K562 (cell line): ENCODE results near the gene CHD5. TPM values are rescaled to one million over a fixed set of nuclear protein-coding genes. Genes with fewer than 3 reads are reported as not detected.
A peak's percentile ranks its signal among the peaks of the same experiment; 100 is the strongest.

Source experiments
- DEAF1 ChIP-seq: fragments of 450-650 bp; formaldehyde crosslinking; IDR thresholded peaks from 2 replicates; pipeline ENCODE4 v1.4.0; 2020; ENCODE audit warnings: mild to moderate bottlenecking, moderate library complexity
- DPF2 ChIP-seq: fragments of 450-650 bp; IDR thresholded peaks from 2 replicates; pipeline ENCODE4 v1.6.1; 2016
- E2F4 ChIP-seq: sonication (generic); formaldehyde crosslinking; IDR thresholded peaks from 2 replicates; pipeline ENCODE4 v1.8.0; 2022; ENCODE audit warnings: mild to moderate bottlenecking, low read depth, missing genetic modification reagents
- ETV6 ChIP-seq, 3 experiments: fragments of 150-350 bp in 1 of 3; sonication (generic) in 1 of 3; formaldehyde crosslinking in 1 of 3; IDR thresholded peaks; 2 replicates each; pipeline versions ENCODE4 v1.6.1 to v1.8.0; 2014 to 2022; ENCODE audit warnings: borderline replicate concordance in 2 of 3, low read depth in 2 of 3, antibody characterized with exemption in 1 of 3, low read length in 1 of 3, mild to moderate bottlenecking in 1 of 3, missing genetic modification reagents in 1 of 3
- GATAD2A ChIP-seq: fragments of 450-650 bp; IDR thresholded peaks from 2 replicates; pipeline ENCODE4 v1.6.1; 2017
- IRF9 ChIP-seq: fragments of 450-650 bp; IDR thresholded peaks from 2 replicates; pipeline ENCODE4 v1.6.1; 2016; ENCODE audit warnings: missing biosample characterization, missing genetic modification characterization
- MXD1 ChIP-seq: fragments of 250-450 bp; sonication (Bioruptor Pico); IDR thresholded peaks from 2 replicates; pipeline ENCODE4 v1.8.0; 2021; ENCODE audit warnings: borderline replicate concordance, mild to moderate bottlenecking, moderate library complexity; ENCODE audit not compliant: poor library complexity, severe bottlenecking
- NFE2 ChIP-seq: IDR thresholded peaks from 2 replicates; pipeline ENCODE4 v1.6.1; 2014; ENCODE audit warnings: antibody characterized with exemption, low read depth
- NUFIP1 ChIP-seq: fragments of 450-650 bp; IDR thresholded peaks from 2 replicates; pipeline ENCODE4 v1.6.1; 2018; ENCODE audit not compliant: partially characterized antibody
- PBX2 ChIP-seq, 2 experiments: IDR thresholded peaks in 1 of 2; conservative IDR thresholded peaks in 1 of 2; 2 replicates each; pipeline ENCODE4 v1.6.1; 2016; ENCODE audit warnings: low read depth in 2 of 2, mild to moderate bottlenecking in 1 of 2, missing compliant biosample characterization in 1 of 2, missing genetic modification characterization in 1 of 2, moderate library complexity in 1 of 2
- POLR2G ChIP-seq: fragments of 200-400 bp; formaldehyde crosslinking; IDR thresholded peaks from 2 replicates; pipeline ENCODE4 v1.6.1; 2017; ENCODE audit warnings: low read depth, mild to moderate bottlenecking, antibody characterized with exemption, low read length, moderate library complexity
- POLR2H ChIP-seq: IDR thresholded peaks from 2 replicates; pipeline ENCODE4 v1.6.1; 2016; ENCODE audit warnings: missing genetic modification characterization, low read depth, mild to moderate bottlenecking, control low read depth, missing compliant biosample characterization, moderate library complexity
- SLC30A9 ChIP-seq: fragments of 250-450 bp; sonication (Bioruptor Pico); IDR thresholded peaks from 2 replicates; pipeline ENCODE4 v1.8.0; 2022; ENCODE audit warnings: mild to moderate bottlenecking, moderate library complexity
- TCF7L2 ChIP-seq: fragments of 150-350 bp; IDR thresholded peaks from 2 replicates; pipeline ENCODE4 v1.6.1; 2016; ENCODE audit warnings: low read depth, mild to moderate bottlenecking, low read length, moderate library complexity
- TGIF2 ChIP-seq: sonication (generic); formaldehyde crosslinking; IDR thresholded peaks from 2 replicates; pipeline ENCODE4 v1.8.1; 2022; ENCODE audit warnings: mild to moderate bottlenecking, missing genetic modification reagents, moderate library complexity
- XRCC4 ChIP-seq: IDR thresholded peaks from one replicate; pipeline ENCODE4 v1.6.1; 2011; ENCODE audit not compliant: insufficient read depth, insufficient read length; ENCODE audit errors: extremely low read depth
- ZFP36 ChIP-seq: fragments of 150-350 bp; IDR thresholded peaks from 2 replicates; pipeline ENCODE4 v1.6.1; 2018; ENCODE audit warnings: low read length, low read depth; ENCODE audit not compliant: partially characterized antibody
- ZKSCAN1 ChIP-seq: fragments of 150-350 bp; IDR thresholded peaks from 2 replicates; pipeline ENCODE4 v1.6.1; 2016; ENCODE audit warnings: low read depth, low read length
- ZNF75A ChIP-seq: fragments of 450-650 bp; formaldehyde crosslinking; IDR thresholded peaks from 2 replicates; pipeline ENCODE4 v1.4.0; 2020; ENCODE audit warnings: mild to moderate bottlenecking
- polyA plus RNA-seq, 8 experiments: library from polyadenylated mRNA; depleted of rRNA in 4 of 8; stranded (reverse) in 5 of 8; unstranded in 3 of 8; fragments of >200 nt; fragmentation: Nextera tagmentation in 2 of 8; fragmentation: Illumina TruSeq in 1 of 8; extraction: Ambion mirVana in 2 of 8; extraction: Trizol in 1 of 8; gene quantifications; 2 replicates each; pipeline versions ENCODE4 v1.2.1 to v1.2.3, GENCODE V29; 2011 to 2014; ENCODE audit warnings: inconsistent platforms in 1 of 8, missing spikeins in 1 of 8
- total RNA-seq, 7 experiments: library from RNA; depleted of rRNA in 6 of 7; stranded (reverse); fragments of >200 nt in 6 of 7; fragmentation: Illumina TruSeq in 2 of 7; extraction: Trizol in 2 of 7; gene quantifications; 2 replicates each; pipeline versions ENCODE4 v1.2.1 to v1.2.3, GENCODE V29; 2011 to 2021; ENCODE audit warnings: low replicate concordance in 1 of 7

CHD5 gene
- total and polyA plus RNA-seq, 9 of the 15 experiments (the other 6 are each of a cell fraction or from before 2014, with no cell fraction given), result 0.03 to 0.52 (median 0.11) TPM; not detected in 2

- TF ChIP-seq MXD1 (CRISPR knock-in tag) (peak; percentile 92), GATAD2A (no peak), TCF7L2 (peak; percentile 98), ZFP36 (peak; percentile 42), POLR2G (peak; percentile 100), E2F4 (CRISPR knock-in tag) (peak; percentile 76), SLC30A9 (CRISPR knock-in tag) (no peak), NUFIP1 (no peak), ZKSCAN1 (peak; percentile 67), POLR2H (tag) (peak; percentile 86), TGIF2 (CRISPR knock-in tag) (no peak), ETV6 (IDR thresholded peaks at IDR 0.05; ENCODE audit: borderline replicate concordance in 1 of 2, low read depth in 2 of 2, low read length in 1 of 2) (no peak; a peak in 1 of 4 replicates), ETV6 (CRISPR knock-in tag; IDR thresholded peaks at IDR 0.05; ENCODE audit: borderline replicate concordance) (no peak), XRCC4 (no peak), ZNF75A (CRISPR knock-in tag) (0 out of 2 replicates have a peak, but pooled peaks have one; percentile 16), PBX2 (CRISPR knock-in tag; IDR thresholded peaks at IDR 0.05; ENCODE audit: low read depth) (no peak), PBX2 (tag; conservative IDR thresholded peaks at IDR 0.05; ENCODE audit: low read depth) (no peak), IRF9 (tag) (no peak), DPF2 (peak; percentile 40; the same call in 1 of the 2 replicates), DEAF1 (no peak), NFE2 (no peak)
Observed at GRCh38 chr1:6199298-6200187, 19.4 kb upstream of the CHD5 start, which contains the start of gene RPL22 (continued).
